Stimulated activated CD8-positive, alpha-beta memory T cell treated with anti-CD3 and anti-CD28 coated beads, Interleukin-15, amount 100 ng/mL, for 48 hours (primary cell): Measurements from ENCODE around the gene DPP6.

Experiments used
- DNase-seq, 2 donors: peaks; one replicate each; pipeline ENCODE4 v3.0.0-alpha.2; 2020; ENCODE audit warnings: low read depth in 2 of 2

The DPP6 gene

GRCh38 chr7:154592388-154592787 lies 540.2 kb downstream of the DPP6 start:
- no peak for DNase-seq

GRCh38 chr7:154598396-154598795 lies 546.2 kb downstream of the DPP6 start:
- DNase-seq, result no peak

- DNase-seq, result no peak
Measured at GRCh38 chr7:154598864-154599263, 546.7 kb downstream of the DPP6 start.

GRCh38 chr7:154610903-154611302 lies 558.7 kb downstream of the DPP6 start:
- DNase-seq, result no peak

DNA sequence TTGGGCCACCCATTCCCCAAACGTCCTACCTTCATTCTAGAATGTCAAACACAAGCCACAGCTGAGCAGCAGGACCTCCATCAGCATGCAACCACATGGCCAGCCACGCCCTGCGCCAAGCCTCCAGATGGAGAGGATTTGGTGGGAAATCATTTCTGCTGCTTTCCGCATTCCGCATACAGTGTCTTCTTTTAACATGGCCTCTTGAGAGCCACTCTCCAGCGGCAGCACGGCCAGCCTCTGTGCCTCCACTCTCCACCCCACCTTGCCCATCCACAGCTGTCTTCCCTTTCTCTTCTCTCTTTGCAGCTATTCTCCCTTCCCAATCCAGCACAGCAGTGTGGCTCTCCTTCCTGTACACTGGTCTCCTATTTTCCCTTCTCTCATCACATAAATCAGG lies 561.6 kb downstream of the DPP6 start:
- no peak for DNase-seq

- DNase-seq, result no peak
Measured at GRCh38 chr7:154620141-154620755, 568.0 kb downstream of the DPP6 start.

DNA sequence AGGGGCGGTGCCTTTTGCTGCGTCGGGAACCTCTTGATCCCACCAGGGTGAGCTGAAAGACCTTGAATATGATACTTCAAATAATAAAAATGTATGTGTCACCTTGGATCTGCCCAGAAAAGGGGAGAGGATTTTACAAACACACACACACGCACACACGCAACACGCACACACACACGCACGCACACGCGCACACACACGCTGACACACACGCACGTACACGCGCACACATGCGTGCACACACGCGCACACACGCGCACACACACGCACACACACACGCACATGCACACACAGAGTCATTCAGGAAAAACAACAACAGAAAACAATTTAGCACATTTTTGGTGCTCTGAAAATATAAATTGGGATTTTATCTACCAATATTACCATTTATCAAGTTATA lies 571.2 kb downstream of the DPP6 start:
- DNase-seq, result no peak

GRCh38 chr7:154627646-154628290 lies 575.6 kb downstream of the DPP6 start:
- no peak for DNase-seq

DNA sequence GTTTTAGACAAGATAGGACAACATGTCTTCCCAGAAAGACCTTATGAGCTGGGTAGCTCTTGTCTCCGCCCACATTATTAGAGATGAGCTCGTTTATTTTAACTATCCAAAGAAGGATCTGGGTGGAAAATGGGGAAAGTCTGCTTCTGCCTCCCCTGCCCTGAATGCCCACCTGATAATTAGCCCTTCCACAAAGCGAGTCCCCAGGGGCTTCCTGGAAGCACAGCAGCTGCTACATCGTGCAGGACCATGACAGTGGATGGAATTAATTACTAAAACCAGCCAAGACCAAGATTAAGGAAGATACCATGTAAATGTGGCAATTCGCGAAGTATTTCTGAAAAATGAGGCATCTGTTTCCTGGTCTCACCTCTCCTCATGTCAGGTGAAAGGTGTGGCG lies 576.4 kb downstream of the DPP6 start:
- no peak for DNase-seq

DNA sequence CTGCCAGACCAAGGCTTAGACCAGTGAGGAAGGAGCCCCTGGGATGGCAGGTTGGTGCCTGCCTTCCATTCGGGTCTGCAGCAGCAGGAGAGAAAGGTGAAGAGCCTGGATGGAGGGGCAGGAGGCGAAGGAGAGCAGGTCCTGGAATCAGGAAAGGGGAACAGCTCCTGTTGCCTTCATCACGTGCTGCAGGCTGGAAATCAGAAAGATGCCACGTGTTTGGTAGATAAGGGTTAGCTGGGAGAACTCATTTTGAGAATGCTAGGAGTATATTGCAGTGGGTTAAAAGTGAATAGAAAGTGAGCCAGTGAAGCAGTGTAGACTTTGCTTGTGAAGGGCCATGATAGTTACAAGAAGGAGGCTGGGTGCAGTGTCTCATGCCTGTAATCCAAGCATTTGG lies 579.0 kb downstream of the DPP6 start:
- no peak for DNase-seq

DNA sequence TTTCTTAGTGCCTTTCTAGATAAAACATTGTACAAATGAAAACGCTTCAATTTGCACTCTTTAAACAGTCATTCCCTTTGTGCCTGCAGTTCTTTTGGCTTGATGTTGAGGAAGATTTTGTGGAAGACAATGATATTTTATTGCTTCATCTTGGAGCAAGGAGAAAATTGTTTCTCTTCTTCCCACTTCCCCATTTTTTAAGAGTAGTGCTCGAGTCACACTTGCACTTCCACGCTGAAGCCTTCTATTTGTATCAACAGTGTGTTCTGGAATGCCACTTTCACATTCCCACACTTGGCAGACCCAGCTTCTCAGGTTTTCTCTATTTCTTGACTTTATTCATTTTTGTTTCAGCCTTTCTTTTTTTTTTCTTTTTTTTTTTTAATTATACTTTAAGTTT lies 581.4 kb downstream of the DPP6 start:
- DNase-seq, result no peak

- DNase-seq, result no peak
Measured at GRCh38 chr7:154638286-154638685, 586.1 kb downstream of the DPP6 start.

DNA sequence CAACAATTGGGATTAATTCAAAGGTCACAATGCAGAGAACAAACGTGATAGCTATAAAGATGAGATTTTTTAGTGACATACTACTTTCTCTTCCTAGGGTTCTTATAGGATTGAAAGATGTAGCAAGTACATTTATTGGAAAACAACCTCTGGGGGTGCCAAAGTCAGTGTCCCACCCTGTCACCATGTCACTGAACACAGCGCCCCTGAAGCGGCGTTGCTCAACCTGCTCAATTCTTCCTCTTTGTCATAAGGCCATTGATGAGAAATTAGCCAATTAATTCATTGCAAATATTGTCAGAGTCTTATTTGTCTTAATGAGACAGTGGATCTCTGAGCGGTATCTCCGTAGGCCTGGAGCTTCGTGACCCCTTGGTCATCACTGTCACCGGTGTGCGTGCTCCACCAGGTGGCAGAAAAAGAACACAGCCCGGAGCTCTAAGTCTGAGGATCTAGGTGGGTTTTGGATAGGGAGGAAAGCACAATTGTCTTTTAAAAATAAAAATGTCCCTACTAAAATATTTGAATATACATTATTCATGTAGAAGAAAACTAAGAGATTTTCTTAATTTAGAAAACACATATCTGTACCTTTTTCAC lies 588.2 kb downstream of the DPP6 start:
- no peak for DNase-seq

DNA sequence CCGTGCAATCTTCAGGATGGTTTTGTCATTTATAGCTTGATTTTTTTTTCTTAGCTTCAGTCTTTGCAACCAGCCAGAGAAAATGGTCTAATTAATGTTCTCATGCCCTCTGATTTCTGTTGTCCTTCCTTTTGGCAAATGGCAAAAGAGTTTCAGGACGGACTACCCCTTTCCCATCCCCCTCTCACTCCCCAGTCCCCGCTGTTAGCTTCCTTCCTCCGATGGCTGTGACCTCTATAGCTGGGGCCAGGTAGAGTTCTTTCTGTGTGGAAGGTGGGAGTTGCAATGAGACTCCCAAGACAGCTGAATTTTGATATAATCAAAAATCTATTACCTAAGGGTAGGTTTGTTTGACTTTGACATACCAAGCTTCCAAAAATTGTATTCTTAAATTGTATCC lies 588.7 kb downstream of the DPP6 start:
- DNase-seq, result no peak

DNA sequence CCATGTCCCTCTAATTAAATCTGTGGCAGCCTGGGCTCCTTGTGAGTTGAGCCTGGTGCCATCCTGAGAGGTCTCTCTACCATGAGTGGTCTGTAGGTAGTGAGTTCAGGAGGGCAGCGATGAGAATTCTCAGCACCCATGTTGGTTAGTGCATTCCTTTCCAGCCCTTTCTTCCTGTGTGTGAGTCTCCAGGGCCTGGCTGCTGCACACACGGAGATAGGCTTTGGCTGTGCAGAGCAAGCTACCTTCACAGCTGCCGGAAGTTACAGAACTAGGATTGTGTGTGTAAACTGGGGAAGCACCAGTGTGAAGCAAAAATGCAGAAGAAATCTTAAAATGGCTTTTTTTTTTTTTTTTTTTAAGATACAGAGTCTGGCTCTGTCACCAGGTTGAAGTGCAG lies 592.2 kb downstream of the DPP6 start:
- DNase-seq, result no peak

- DNase-seq, result no peak
Measured at GRCh38 chr7:154646126-154647013, 594.2 kb downstream of the DPP6 start.

DNA sequence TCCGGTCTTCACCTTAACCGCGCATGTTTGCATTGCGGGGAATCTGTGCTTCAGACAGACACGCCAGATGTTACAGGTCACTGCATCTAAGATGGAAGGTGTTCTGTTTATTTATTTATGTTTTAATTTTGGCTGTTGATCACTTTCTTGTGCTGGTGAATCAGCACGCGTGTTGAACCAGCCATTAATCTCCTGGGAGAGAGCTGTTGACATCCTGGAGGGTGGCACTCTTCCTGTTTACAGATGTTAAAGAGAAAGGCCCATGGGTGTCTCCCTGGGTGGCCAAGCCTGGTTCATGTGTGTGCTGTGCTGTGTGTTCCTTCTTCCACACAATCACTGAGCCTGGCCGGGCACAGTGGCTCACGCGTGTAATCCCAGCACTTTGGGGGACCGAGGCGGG lies 595.4 kb downstream of the DPP6 start:
- DNase-seq, result no peak

DNA sequence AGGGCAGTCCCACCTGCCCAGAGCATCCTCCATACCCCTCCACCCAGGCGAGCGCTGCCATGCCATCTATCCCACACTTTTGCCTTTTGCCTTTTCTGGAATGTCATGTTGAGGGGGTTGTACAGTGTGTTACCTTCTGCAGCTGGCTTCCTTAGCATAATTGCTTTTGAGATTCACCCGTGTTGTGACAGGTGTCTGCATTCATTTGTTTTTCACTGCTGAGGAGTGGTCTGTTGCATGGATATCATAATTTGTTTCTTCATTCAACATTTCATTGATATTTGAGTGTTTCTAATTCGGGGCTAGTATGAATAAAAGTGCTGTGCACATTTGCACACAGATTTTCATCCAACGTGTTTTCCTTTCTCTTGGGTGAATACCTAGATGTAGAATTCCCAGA lies 596.8 kb downstream of the DPP6 start:
- no peak for DNase-seq

GRCh38 chr7:154649434-154649833 lies 597.2 kb downstream of the DPP6 start:
- DNase-seq, result no peak

GRCh38 chr7:154650275-154650674 lies 598.1 kb downstream of the DPP6 start:
- no peak for DNase-seq

GRCh38 chr7:154651501-154651900 lies 599.3 kb downstream of the DPP6 start:
- no peak for DNase-seq

DNA sequence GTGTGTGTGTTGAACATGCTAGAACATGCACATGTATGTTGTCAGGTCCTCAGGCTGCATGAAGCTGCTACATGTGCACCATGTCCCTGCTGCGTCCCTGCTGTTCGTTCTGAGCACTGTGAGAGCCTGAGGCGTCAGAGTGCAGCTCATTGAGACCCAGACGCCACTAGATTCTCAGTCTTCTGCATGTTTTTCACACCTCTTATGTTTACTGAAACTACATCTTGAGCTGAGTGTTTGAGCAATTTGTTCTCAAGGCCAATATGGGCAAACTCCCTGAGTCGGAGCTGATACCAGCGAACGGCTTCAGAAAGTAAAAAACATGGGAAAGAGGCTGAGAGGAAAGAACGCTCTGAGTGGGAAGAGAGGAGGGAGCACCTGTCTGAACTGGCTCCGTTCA lies 600.4 kb downstream of the DPP6 start:
- no peak for DNase-seq

GRCh38 chr7:154653281-154653680 lies 601.1 kb downstream of the DPP6 start:
- no peak for DNase-seq
